NK-92 treated with Interleukin-12 subunit alpha and Interleukin-12 subunit beta, amount 100 ng/mL, for 24 hours (cell line): ENCODE measurements around the gene NMT2.
"Not testable (repeated sequence)": the region's sequence is repeated elsewhere in the genome, so short reads cannot be mapped to it uniquely, and the experiment has no call there.

Experiments
- DNase-seq: peaks from one replicate; lab custom pipeline; 2025; lab: John Stamatoyannopoulos, UW

The NMT2 gene

GRCh38 chr10:15168291-15168785 lies at the start of gene NMT2:
Gene NMT2 (minus strand): TSS chr10:15168693. CDS start chr10:15168612, 81 bp downstream.
- no peak for DNase-seq

- no peak for DNase-seq
Measured at GRCh38 chr10:15216700-15217099, 48.2 kb upstream of the NMT2 start.

GRCh38 chr10:15214237-15214636 lies 45.7 kb upstream of the NMT2 start:
- no peak for DNase-seq

GRCh38 chr10:15213461-15213861 lies 45.0 kb upstream of the NMT2 start:
- no peak for DNase-seq

GRCh38 chr10:15211464-15211979 lies 43.0 kb upstream of the NMT2 start:
- no peak for DNase-seq

- no peak for DNase-seq
Measured at GRCh38 chr10:15210521-15210920, 42.0 kb upstream of the NMT2 start.

- DNase-seq: peak; percentile 58
Measured at GRCh38 chr10:15209827-15210509, 41.5 kb upstream of the NMT2 start.

GRCh38 chr10:15208221-15208620 lies 39.7 kb upstream of the NMT2 start:
- peak; percentile 2 for DNase-seq

- DNase-seq: not testable (repeated sequence)
Measured at GRCh38 chr10:15207410-15207809, 38.9 kb upstream of the NMT2 start.

- DNase-seq: no peak
Measured at GRCh38 chr10:15202639-15203038, 34.1 kb upstream of the NMT2 start.

GRCh38 chr10:15202301-15202621 lies 33.8 kb upstream of the NMT2 start:
- DNase-seq: not testable (repeated sequence)

- no peak for DNase-seq
Measured at GRCh38 chr10:15201589-15202300, 33.3 kb upstream of the NMT2 start.

- DNase-seq: no peak
Measured at GRCh38 chr10:15200626-15201025, 32.1 kb upstream of the NMT2 start.

- DNase-seq: no peak
Measured at GRCh38 chr10:15197911-15198310, 29.4 kb upstream of the NMT2 start.

GRCh38 chr10:15197276-15197675 lies 28.8 kb upstream of the NMT2 start:
- no peak for DNase-seq

GRCh38 chr10:15196021-15196834 lies 27.7 kb upstream of the NMT2 start:
- DNase-seq: peak; percentile 11

GRCh38 chr10:15189133-15189885 lies 20.8 kb upstream of the NMT2 start:
- no peak for DNase-seq

- no peak for DNase-seq
Measured at GRCh38 chr10:15188603-15189002, 20.1 kb upstream of the NMT2 start.

GRCh38 chr10:15183689-15184481 lies 15.4 kb upstream of the NMT2 start:
- DNase-seq: no peak

- no peak for DNase-seq
Measured at GRCh38 chr10:15182540-15183207, 14.2 kb upstream of the NMT2 start.
